H1 (cell line): ENCODE data around the gene GHRH. TPM values are rescaled to one million over a fixed set of nuclear protein-coding genes. Genes with fewer than 3 reads are reported as not detected.

ENCODE experiments used
- BRCA1 ChIP-seq: IDR thresholded peaks from 2 replicates; pipeline ENCODE4 v1.6.1; 2012; ENCODE audit warnings: low read depth, low read length, improper control_type of control experiment
- GABPA ChIP-seq: IDR thresholded peaks from 2 replicates; pipeline ENCODE4 v1.6.1; 2011; ENCODE audit warnings: mild to moderate bottlenecking, low read length, moderate library complexity, borderline replicate concordance; ENCODE audit not compliant: insufficient read depth
- PHF8 ChIP-seq: fragments of 200-600 bp; sonication (generic); conservative IDR thresholded peaks from 2 replicates; pipeline ENCODE4 v1.7.1; 2012; ENCODE audit warnings: low read depth, mild to moderate bottlenecking, inconsistent platforms, low read length, moderate library complexity
- polyA plus RNA-seq, 7 experiments: library from polyadenylated mRNA; depleted of rRNA in 3 of 7; stranded (reverse) in 5 of 7; unstranded in 2 of 7; fragments of >200 nt in 5 of 7; fragments of 200-250 nt in 2 of 7; gene quantifications; 1 replicate in 5 of 7; 2 replicates in 1 of 7; 4 replicates in 1 of 7; pipeline versions ENCODE4 v1.2.1 to v1.2.3, GENCODE V29; 2011 to 2013; ENCODE audit warnings: missing spikeins in 2 of 7, mixed read lengths in 2 of 7
- total RNA-seq: library from RNA; stranded (reverse); fragmentation: NEBNext Ultra II Directional; extraction: Animal tissue kit (Norgen Biotek cat#: 25700); gene quantifications from 2 replicates; pipeline ENCODE4 v1.2.1, GENCODE V29; 2021

GHRH gene
- total and polyA plus RNA-seq, 2 of the 8 experiments (the other 6 are each of a cell fraction or from before 2014, with no cell fraction given), result not detected

- TF ChIP-seq GABPA (no peak), PHF8 (no peak), BRCA1 (no peak)
Measured at GRCh38 chr20:37295001-37295400, 33.4 kb upstream of the GHRH start (continued).
